NCI-H187 (cell line): ENCODE data around the gene EMC10.
"Not testable (repeated sequence)": the region's sequence is repeated elsewhere in the genome, so short reads cannot be mapped to it uniquely, and the experiment has no call there.

Experiments
- DNase-seq, 2 experiments: peaks; one replicate each; lab custom pipeline; 2025; lab: John Stamatoyannopoulos, UW

The EMC10 gene

DNA sequence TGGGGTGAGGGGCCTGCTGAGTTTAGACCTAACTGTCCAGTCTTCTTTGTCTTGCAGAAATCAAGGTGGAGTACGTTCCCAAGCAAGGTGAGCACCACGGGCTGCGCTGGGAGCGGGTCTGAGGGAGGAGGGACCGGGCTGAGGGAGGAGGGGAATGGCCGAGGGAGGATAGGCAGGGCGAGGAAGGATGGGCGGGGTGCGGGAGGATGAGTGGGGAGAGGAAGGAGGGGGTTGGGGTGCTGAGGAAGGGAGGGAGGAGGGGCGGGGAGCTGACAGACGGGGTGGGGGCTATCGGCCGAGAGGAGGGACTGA lies 25.1 kb upstream of the EMC10 start:
- DNase-seq: no peak

DNA sequence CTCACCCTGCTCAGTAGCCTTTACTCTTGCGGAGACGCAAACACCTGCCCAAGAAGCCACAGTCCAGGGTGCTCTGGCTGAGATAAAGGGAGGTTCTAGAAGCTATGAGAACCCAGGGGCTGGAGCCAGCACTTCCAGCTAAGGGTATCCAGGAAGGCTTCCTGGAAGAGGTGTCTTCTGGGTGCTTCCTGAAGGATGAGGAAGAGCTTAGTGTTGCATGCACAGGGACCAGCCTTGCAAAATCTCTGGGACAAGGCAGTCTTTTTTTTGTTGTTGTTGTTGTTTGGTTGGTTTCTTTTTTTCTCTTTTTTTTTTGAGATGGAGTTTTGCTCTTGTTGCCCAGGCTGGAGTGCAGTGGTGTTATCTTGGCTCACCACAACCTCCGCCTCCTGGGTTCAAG lies 23.1 kb upstream of the EMC10 start:
- no peak for DNase-seq

DNA sequence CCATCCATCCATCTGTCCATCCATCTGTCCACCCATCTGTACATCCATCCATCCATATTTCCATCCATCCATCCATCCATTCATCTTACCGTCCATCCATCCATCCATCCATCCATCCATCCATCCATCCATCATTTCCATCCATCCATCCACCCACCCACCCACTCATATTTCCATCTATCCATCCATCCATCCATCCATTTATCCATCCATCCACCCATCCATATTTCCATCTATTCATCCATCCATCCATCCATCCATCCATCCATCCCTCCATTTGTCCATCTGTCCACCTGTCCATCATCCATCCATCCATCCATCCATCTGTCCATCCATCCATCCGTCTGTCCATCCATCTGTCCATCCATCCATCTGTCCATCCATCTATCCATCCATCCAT lies 20.3 kb upstream of the EMC10 start:
- no peak for DNase-seq

DNA sequence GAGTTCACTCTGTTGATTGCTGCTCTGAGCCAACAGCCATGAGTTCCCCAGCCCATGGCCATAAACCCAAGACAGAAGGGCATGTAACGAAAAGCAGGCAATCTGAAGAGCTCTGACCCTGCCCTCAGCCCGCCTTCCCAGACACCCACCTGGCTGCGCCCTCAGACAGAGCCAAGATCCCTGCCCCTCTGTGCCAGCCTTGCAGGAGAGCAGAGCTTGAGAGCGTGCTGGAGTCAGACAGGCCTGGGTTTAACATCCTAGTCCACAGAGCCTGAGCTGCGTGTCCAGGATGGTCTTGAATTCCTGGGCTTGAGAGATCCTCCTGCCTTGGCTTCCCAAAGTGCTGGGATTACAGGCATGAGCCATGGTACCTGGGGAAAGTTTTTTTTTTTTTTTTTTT lies 19.0 kb upstream of the EMC10 start:
- no peak for DNase-seq

- DNase-seq: no peak
Measured at GRCh38 chr19:50458396-50459066, 17.8 kb upstream of the EMC10 start.

GRCh38 chr19:50459067-50459456 lies 17.2 kb upstream of the EMC10 start:
- no peak for DNase-seq

- no peak for DNase-seq
Measured at GRCh38 chr19:50459638-50460037, 16.7 kb upstream of the EMC10 start.

DNA sequence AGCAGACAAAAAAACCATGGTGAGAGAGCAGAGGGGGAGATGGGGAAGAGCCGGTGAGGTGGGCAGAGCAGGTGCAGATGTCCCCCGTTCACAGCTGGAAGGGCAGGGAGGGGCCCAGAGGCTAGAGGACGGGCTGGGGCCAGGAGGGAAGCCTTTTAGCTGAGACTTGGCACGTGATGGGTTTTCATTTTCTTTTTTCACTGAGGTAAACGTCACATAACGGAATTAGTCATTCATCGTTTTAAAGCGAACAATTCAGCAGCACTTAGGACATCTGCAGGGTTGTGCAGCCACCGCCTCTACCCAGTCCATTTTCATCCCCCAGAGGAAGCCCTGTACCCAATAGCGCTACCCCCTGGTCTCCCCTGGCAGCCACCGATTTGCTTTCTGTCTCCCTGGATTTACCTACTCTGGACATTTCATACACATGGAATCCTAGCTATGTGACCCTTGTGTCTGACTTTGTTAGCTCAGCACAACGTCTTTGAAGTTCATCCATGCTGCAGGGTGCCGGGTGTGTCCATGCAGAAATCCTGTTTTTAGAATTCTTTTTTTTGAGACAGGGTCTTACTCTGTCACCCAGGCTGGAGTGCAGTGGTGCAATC lies 16.0 kb upstream of the EMC10 start:
- DNase-seq: no peak

- peak; percentile 14 to 39 for DNase-seq
Measured at GRCh38 chr19:50461066-50461875, 15.0 kb upstream of the EMC10 start.

- no peak for DNase-seq
Measured at GRCh38 chr19:50462970-50463369, 13.3 kb upstream of the EMC10 start.

DNA sequence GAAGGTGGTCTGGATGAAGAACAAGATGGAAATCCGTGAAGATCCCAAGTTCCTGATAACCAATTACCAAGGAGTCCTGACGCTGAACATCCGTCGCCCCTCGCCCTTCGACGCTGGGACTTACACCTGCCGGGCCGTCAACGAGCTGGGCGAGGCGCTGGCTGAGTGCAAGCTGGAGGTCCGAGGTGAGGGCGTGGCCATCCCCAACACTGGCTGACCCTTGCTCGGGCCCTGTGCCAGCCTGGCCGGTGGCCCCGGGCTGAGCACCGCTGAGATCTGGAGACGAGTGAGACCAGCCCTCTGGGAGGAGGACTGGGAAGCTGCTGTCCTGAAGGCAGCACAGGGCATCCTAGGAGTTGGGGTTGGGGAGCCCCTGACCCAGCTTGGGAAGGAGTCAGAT lies 12.0 kb upstream of the EMC10 start:
- no peak for DNase-seq

- no peak for DNase-seq
Measured at GRCh38 chr19:50465000-50465399, 11.3 kb upstream of the EMC10 start.

DNA sequence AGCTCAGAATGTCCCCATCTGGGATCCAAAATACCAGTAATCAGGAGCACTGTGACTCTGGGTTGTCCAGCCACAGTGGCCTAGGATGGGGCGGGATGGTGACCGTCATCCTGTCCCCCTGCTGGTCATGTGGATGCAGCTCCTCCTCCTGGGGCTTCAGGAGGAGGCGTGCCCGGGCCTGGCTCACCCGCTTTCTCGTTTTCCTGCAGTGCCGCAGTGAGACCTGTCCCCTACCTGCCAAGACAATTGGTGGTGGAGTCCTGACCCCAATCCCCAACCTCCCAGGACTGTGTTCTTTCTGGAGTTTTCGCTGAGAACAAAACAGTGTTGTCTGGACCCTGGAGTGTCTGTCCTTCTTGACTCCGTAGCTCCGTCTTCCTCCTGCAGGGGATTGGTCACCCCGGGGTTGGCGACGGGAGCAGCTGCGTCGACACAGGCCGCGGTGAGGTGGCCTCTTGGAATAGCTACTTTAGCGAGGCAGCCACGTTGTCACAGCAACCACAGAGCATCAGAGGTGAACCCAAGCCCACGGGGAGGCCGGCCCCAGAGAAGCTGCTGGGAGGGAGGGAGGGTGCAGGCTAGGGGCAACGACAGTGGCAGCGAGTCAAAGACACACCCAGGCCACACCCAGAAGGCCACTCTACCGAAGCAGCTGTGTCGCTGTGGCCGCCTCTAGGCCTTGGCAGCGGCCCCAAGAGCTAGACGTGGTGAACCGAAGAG lies 10.2 kb upstream of the EMC10 start:
- no peak for DNase-seq

DNA sequence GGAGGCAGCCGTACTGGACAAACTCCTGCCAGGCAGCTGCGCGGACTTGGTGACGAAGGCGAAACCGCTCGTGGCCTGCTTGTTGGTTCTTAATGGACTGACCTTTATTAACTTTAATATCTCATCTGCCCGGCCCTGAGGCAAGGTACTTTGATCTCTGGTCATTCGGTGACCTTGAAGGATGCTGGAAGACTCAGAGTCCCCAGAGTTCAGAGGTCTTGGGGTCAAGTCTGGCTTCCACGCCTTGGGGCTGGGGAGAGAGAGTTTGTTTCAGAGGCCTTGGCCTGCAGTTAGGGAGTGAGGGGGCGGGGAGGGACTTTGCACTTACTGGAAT lies 9.6 kb upstream of the EMC10 start:
- DNase-seq: no peak

GRCh38 chr19:50467566-50467965 lies 8.7 kb upstream of the EMC10 start:
- DNase-seq: no peak

DNA sequence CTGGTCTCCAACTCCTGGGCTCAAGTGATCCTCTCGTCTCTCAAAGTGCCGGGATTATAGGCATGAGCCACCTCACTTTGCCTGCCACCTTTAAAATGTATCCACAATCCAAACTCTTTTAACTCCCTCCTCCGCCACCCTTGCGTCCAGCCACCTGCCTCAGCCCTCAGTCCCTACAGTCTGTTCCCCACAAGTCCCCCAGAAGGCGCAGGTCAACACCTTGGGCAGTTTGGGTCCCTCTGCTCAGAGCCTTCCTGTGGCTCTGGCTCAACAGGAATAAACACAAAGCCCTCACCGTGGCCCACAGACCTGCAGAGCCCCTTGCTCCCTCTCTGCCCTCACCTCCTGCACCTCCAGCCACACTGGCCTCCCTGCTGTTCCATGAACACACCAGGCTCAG lies 7.5 kb upstream of the EMC10 start:
- no peak for DNase-seq

DNA sequence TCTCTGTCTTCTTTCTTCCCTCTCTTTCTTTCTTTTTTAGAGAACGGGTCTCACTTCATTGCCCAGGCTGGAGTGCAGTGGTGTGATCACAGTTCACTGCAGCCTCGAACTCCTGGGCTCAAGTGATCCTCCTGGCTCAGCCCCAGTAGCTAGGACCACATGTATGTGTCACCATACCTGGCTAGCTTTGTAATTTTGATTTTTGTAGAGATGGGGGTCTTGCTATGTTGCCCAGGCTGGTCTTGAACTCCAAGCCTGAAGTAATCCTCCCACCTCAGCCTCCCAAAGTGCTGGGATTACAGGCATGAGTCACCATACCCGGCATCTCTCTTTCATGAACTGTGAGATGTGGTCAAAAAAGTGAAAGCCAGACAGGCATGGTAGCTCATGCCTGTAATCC lies 3.0 kb upstream of the EMC10 start:
- not testable (repeated sequence) for DNase-seq

GRCh38 chr19:50475101-50475568 lies 1.2 kb upstream of the EMC10 start:
- DNase-seq: no peak

DNA sequence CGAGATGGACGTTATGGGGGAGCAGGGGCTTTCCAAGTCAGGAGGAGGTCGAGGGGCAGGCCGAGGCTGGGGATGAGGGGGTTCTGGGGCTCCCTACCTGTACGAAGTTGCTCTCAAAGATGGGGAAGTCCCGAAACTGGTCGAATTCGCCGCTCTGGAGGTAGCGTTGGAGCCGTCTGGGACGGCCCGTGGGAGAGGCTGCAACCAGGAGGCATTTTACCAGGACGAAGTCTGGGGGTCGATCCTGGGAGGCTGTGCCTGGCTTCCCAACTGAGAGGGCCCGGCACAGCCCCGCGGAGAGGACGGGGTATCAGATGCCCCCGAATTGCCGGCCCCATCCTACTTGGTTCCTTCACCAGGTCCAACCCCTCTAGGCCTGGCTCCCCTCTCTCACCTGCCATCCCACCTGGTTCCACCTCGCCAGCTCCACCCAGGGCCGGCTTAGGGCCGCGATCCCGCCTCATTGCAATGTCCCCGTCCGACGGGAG lies 527 bp upstream of the EMC10 start:
- no peak for DNase-seq

DNA sequence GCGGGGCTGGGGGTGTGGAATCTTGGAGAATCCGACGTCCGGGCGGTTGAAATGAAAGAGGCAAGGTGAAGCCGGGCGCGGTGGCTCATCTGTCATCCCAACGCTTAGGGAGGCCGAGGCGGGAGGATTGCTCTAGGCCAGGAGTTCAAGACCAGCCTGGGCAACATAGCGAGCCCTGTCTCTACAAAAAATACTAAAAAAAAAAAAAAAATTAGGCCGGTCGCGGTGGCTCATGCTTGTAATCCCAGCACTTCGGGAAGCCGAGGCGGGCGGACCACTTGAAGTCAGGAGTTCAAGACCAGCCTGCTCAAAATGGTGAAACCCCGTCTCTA lies 566 bp downstream of the EMC10 start:
- no peak for DNase-seq

- DNase-seq: no peak
Measured at GRCh38 chr19:50477751-50478515, 1.6 kb downstream of the EMC10 start.
